ENCODE measurements around the gene TOPBP1.

Gene TOPBP1

DNA sequence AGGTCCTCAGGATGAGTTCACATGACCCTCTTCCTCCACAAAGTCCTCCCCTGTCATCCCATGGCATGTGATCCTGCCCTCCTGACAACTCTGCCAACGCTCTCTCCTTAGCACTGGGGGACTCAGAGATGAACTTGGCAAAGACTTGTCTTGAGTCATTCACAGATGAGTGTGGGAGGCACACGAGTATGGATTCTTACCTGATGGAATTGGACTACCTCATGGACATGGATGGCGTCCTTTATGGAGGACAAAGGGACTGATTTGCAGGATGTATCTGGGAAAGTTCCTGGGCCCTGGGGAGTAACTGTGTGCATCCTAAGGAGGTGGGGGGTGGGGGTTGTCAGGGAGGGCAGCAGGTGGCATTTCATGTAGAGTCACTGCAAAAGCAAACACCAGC, 38.2 kb upstream of the TOPBP1 start:
- TF ChIP-seq, protein P1, sequence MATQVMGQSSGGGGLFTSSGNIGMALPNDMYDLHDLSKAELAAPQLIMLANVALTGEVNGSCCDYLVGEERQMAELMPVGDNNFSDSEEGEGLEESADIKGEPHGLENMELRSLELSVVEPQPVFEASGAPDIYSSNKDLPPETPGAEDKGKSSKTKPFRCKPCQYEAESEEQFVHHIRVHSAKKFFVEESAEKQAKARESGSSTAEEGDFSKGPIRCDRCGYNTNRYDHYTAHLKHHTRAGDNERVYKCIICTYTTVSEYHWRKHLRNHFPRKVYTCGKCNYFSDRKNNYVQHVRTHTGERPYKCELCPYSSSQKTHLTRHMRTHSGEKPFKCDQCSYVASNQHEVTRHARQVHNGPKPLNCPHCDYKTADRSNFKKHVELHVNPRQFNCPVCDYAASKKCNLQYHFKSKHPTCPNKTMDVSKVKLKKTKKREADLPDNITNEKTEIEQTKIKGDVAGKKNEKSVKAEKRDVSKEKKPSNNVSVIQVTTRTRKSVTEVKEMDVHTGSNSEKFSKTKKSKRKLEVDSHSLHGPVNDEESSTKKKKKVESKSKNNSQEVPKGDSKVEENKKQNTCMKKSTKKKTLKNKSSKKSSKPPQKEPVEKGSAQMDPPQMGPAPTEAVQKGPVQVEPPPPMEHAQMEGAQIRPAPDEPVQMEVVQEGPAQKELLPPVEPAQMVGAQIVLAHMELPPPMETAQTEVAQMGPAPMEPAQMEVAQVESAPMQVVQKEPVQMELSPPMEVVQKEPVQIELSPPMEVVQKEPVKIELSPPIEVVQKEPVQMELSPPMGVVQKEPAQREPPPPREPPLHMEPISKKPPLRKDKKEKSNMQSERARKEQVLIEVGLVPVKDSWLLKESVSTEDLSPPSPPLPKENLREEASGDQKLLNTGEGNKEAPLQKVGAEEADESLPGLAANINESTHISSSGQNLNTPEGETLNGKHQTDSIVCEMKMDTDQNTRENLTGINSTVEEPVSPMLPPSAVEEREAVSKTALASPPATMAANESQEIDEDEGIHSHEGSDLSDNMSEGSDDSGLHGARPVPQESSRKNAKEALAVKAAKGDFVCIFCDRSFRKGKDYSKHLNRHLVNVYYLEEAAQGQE (IDR thresholded peaks at IDR 0.05; ENCODE audit: insufficient replicate concordance, low read depth) = no peak
- no peak for TF ChIP-seq POLR2AphosphoS5 (IDR thresholded peaks at IDR 0.05; ENCODE audit: low read depth)
- no peak for TF ChIP-seq GABPA (IDR thresholded peaks at IDR 0.05; ENCODE audit: low read depth)
- no peak for TF ChIP-seq SPI1 (IDR thresholded peaks at IDR 0.05; ENCODE audit: borderline replicate concordance, low read depth)
- TF ChIP-seq, protein P2, sequence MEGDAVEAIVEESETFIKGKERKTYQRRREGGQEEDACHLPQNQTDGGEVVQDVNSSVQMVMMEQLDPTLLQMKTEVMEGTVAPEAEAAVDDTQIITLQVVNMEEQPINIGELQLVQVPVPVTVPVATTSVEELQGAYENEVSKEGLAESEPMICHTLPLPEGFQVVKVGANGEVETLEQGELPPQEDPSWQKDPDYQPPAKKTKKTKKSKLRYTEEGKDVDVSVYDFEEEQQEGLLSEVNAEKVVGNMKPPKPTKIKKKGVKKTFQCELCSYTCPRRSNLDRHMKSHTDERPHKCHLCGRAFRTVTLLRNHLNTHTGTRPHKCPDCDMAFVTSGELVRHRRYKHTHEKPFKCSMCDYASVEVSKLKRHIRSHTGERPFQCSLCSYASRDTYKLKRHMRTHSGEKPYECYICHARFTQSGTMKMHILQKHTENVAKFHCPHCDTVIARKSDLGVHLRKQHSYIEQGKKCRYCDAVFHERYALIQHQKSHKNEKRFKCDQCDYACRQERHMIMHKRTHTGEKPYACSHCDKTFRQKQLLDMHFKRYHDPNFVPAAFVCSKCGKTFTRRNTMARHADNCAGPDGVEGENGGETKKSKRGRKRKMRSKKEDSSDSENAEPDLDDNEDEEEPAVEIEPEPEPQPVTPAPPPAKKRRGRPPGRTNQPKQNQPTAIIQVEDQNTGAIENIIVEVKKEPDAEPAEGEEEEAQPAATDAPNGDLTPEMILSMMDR (IDR thresholded peaks at IDR 0.05; ENCODE audit: insufficient read depth, low read length) = no peak
- Histone ChIP-seq H3K27ac (replicated peaks) (no peak overlapping the region), H3K27me3 (ENCODE audit: insufficient read depth, poor library complexity, severe bottlenecking) (peaks cover 3% of the 10 kb centered on the region), H3K4me3 (replicated peaks; ENCODE audit: insufficient read depth, low read length) (no peak overlapping the region)
- DNase-seq (ENCODE audit: low read depth in 1 of 2, low spot score in 1 of 2) = no peak

DNA sequence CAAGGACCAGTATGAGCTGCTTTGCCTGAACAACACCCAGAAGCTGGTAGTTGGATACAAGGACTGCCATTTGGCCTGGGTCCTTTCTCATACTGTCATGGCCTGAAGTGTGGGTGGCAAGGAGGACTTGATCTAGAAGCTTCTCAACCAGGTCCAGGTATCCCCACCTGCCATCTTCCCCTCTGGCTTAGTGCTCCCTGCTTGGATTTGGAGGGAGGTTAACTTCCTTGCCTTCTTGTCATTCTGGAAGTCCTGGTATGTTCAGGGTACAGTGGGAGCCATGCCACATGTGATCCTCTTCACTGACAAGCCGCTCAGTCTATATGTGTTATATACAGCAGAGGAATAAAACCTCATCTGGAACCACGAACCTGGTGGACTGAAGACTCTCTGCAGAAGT, 37.7 kb upstream of the TOPBP1 start:
- H3K4me3 ChIP-seq (replicated peaks; ENCODE audit: insufficient read depth, low read length) = no peak overlapping the region
- no peak for TF ChIP-seq GABPA (IDR thresholded peaks at IDR 0.05; ENCODE audit: low read depth)
- TF ChIP-seq SPI1 (IDR thresholded peaks at IDR 0.05; ENCODE audit: borderline replicate concordance, low read depth) = no peak
- TF ChIP-seq, protein P2 (IDR thresholded peaks at IDR 0.05; ENCODE audit: insufficient read depth, low read length) = no peak
- no peak for TF ChIP-seq POLR2AphosphoS5 (IDR thresholded peaks at IDR 0.05; ENCODE audit: low read depth)
- TF ChIP-seq, protein P1 (IDR thresholded peaks at IDR 0.05; ENCODE audit: insufficient replicate concordance, low read depth) = no peak
- DNase-seq (ENCODE audit: low read depth in 1 of 2, low spot score in 1 of 2) = no peak

DNA sequence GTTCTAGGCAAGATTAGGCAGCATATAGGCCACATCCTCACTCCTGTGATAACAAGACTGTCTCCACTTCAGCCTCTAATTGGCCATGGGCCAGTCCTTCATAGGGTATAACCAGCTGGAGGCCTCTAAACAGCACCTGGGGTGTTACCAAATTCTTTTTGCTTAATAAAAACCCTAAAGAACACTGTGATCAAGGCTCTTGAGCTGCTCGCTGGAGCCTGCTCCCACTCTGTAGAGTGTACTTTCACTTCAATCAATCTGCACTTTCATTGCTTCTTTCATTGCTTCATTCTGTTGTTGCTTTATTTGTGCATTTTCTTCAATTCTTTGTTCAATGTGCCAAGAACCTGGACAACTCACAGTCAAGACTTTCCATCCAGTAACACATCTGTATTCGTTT, 36.2 kb upstream of the TOPBP1 start:
- no peak for TF ChIP-seq POLR2AphosphoS5 (IDR thresholded peaks at IDR 0.05; ENCODE audit: low read depth)
- TF ChIP-seq, protein P2 (IDR thresholded peaks at IDR 0.05; ENCODE audit: insufficient read depth, low read length) = no peak
- TF ChIP-seq, protein P1 (IDR thresholded peaks at IDR 0.05; ENCODE audit: insufficient replicate concordance, low read depth) = no peak
- TF ChIP-seq SPI1 (IDR thresholded peaks at IDR 0.05; ENCODE audit: borderline replicate concordance, low read depth) = no peak
- no peak for TF ChIP-seq GABPA (IDR thresholded peaks at IDR 0.05; ENCODE audit: low read depth)
- H3K27ac ChIP-seq (replicated peaks) = no peak overlapping the region
- DNase-seq (ENCODE audit: low read depth in 1 of 2, low spot score in 1 of 2) = no peak
- H3K27me3 ChIP-seq (ENCODE audit: insufficient read depth, poor library complexity, severe bottlenecking) = no peaks in the 10 kb centered on the region
- no peak overlapping the region for H3K4me3 ChIP-seq (replicated peaks; ENCODE audit: insufficient read depth, low read length)

More for the DNA sequence above, 37.7 kb upstream of the TOPBP1 start:
- H3K27ac ChIP-seq (replicated peaks) = no peak overlapping the region
- H3K27me3 ChIP-seq (ENCODE audit: insufficient read depth, poor library complexity, severe bottlenecking) = peaks cover 3% of the 10 kb centered on the region
